MM.1S (cell line): ENCODE data around the gene GINS3.
"Not testable (repeated sequence)": the region's sequence is repeated elsewhere in the genome, so short reads cannot be mapped to it uniquely, and the experiment has no call there.

Experiments used
- DNase-seq: peaks from one replicate; pipeline ENCODE4 v3.0.0-alpha.2; 2015
- H2AFZ ChIP-seq: fragments of 300-600 bp; sonication (generic); 2 replicates; pipeline ENCODE4 v1.6.0; 2016; ENCODE audit warnings: antibody characterized with exemption, low read length
- H3F3A ChIP-seq: fragments of 300-600 bp; sonication (generic); 2 replicates; pipeline ENCODE4 v1.6.1; 2016; ENCODE audit warnings: mild to moderate bottlenecking, antibody characterized with exemption, low read length, moderate library complexity, mixed read lengths; ENCODE audit not compliant: insufficient read depth
- H3K27ac ChIP-seq: fragments of 300-600 bp; sonication (generic); 2 replicates; pipeline ENCODE4 v1.5.1; 2016; ENCODE audit warnings: mild to moderate bottlenecking, low read length
- H3K27me3 ChIP-seq: fragments of 300-600 bp; sonication (generic); replicated peaks from 2 replicates; pipeline ENCODE4 v1.6.0; 2016; ENCODE audit warnings: low read length; ENCODE audit not compliant: insufficient read depth
- H3K36me3 ChIP-seq: fragments of 300-600 bp; sonication (generic); replicated peaks from 2 replicates; pipeline ENCODE4 v1.6.1; 2016; ENCODE audit warnings: mild to moderate bottlenecking, low read length, mixed read lengths; ENCODE audit not compliant: insufficient read depth
- H3K4me1 ChIP-seq: fragments of 300-600 bp; sonication (generic); 2 replicates; pipeline ENCODE4 v1.6.1; 2016; ENCODE audit warnings: low read length, mixed read lengths
- H3K4me2 ChIP-seq: fragments of 300-600 bp; sonication (generic); 2 replicates; pipeline ENCODE4 v1.6.0; 2016; ENCODE audit warnings: low read depth, low read length
- H3K4me3 ChIP-seq: fragments of 300-600 bp; sonication (generic); 2 replicates; pipeline ENCODE4 v1.5.1; 2016; ENCODE audit warnings: low read length, mixed read lengths
- H3K79me2 ChIP-seq: fragments of 300-600 bp; sonication (generic); 2 replicates; pipeline ENCODE4 v1.6.1; 2016; ENCODE audit warnings: mixed run types, low read length, mixed read lengths
- H3K9ac ChIP-seq: fragments of 300-600 bp; sonication (generic); 2 replicates; pipeline ENCODE4 v1.6.1; 2016; ENCODE audit warnings: low read length, mixed read lengths
- H3K9me2 ChIP-seq: fragments of 300-600 bp; sonication (generic); replicated peaks from 2 replicates; pipeline ENCODE4 v1.6.1; 2016; ENCODE audit warnings: mild to moderate bottlenecking, low read length, mixed read lengths; ENCODE audit not compliant: insufficient read depth
- H3K9me3 ChIP-seq: fragments of 300-600 bp; sonication (generic); replicated peaks from 2 replicates; pipeline ENCODE4 v1.6.1; 2016; ENCODE audit warnings: mild to moderate bottlenecking, low read length, mixed read lengths; ENCODE audit not compliant: insufficient read depth
- H4K20me1 ChIP-seq: fragments of 300-600 bp; sonication (generic); 2 replicates; pipeline ENCODE4 v1.6.1; 2016; ENCODE audit warnings: mild to moderate bottlenecking, low read length, moderate library complexity, mixed read lengths; ENCODE audit not compliant: insufficient read depth
- CTCF ChIP-seq: fragments of 300-600 bp; sonication (generic); IDR thresholded peaks from 2 replicates; pipeline ENCODE4 v1.5.1; 2016; ENCODE audit warnings: antibody characterized with exemption, low read length, mixed read lengths
- EZH2 ChIP-seq: fragments of 300-600 bp; sonication (generic); optimal IDR thresholded peaks from 2 replicates; pipeline ENCODE3; 2017; ENCODE audit warnings: low read depth, mild to moderate bottlenecking, antibody characterized with exemption, low read length, mixed read lengths
- EZH2phosphoT487 ChIP-seq: fragments of 300-600 bp; sonication (generic); IDR thresholded peaks from 2 replicates; pipeline ENCODE4 v1.6.1; 2018; ENCODE audit warnings: antibody characterized with exemption, low read length

GINS3 gene

GRCh38 chr16:58411336-58411735 lies 19.1 kb downstream of the GINS3 start:
- TF ChIP-seq EZH2, result no peak
- no peak for TF ChIP-seq EZH2phosphoT487
- TF ChIP-seq CTCF, result no peak

GRCh38 chr16:58411736-58412614 lies 19.7 kb downstream of the GINS3 start:
- Histone ChIP-seq H3K9me3 (no peaks in the 10 kb centered on the region), H3F3A (no peaks in the 10 kb centered on the region), H3K9me2 (no peaks in the 10 kb centered on the region), H3K27me3 (no peaks in the 10 kb centered on the region), H3K9ac (no peak overlapping the region), H3K36me3 (no peaks in the 10 kb centered on the region), H2AFZ (no peak overlapping the region), H3K4me1 (no peaks in the 10 kb centered on the region), H3K4me3 (no peak overlapping the region), H3K27ac (no peak overlapping the region), H4K20me1 (no peaks in the 10 kb centered on the region), H3K79me2 (no peaks in the 10 kb centered on the region), H3K4me2 (no peak overlapping the region)
- TF ChIP-seq EZH2, result no peak
- TF ChIP-seq EZH2phosphoT487, result no peak
- no peak for TF ChIP-seq CTCF
- no peak for DNase-seq

More at GRCh38 chr16:58411336-58411735, 19.1 kb downstream of the GINS3 start:
- Histone ChIP-seq H3K27ac (no peak overlapping the region), H3K9me2 (no peaks in the 10 kb centered on the region), H3K9ac (no peak overlapping the region), H3F3A (no peaks in the 10 kb centered on the region), H4K20me1 (no peaks in the 10 kb centered on the region), H2AFZ (no peak overlapping the region), H3K79me2 (no peaks in the 10 kb centered on the region), H3K27me3 (no peaks in the 10 kb centered on the region), H3K9me3 (no peaks in the 10 kb centered on the region), H3K36me3 (no peaks in the 10 kb centered on the region), H3K4me1 (no peaks in the 10 kb centered on the region), H3K4me3 (no peak overlapping the region), H3K4me2 (no peak overlapping the region)
- DNase-seq, result no peak

- not testable (repeated sequence) for H3F3A ChIP-seq, H3K36me3 ChIP-seq, H3K79me2 ChIP-seq, H3K4me1 ChIP-seq, H3K27me3 ChIP-seq, DNase-seq, H3K9ac ChIP-seq, H3K9me2 ChIP-seq, H3K27ac ChIP-seq, H2AFZ ChIP-seq, H3K4me2 ChIP-seq, H3K4me3 ChIP-seq, H3K9me3 ChIP-seq, H4K20me1 ChIP-seq
Measured at GRCh38 chr16:58412615-58412970, 20.3 kb downstream of the GINS3 start.

GRCh38 chr16:58413359-58413758 lies 21.1 kb downstream of the GINS3 start:
- Histone ChIP-seq H3K36me3 (no peaks in the 10 kb centered on the region), H3K4me3 (no peak overlapping the region), H3K79me2 (no peaks in the 10 kb centered on the region), H3F3A (no peaks in the 10 kb centered on the region), H4K20me1 (no peaks in the 10 kb centered on the region), H3K27me3 (no peaks in the 10 kb centered on the region), H3K9ac (no peak overlapping the region), H3K4me1 (no peaks in the 10 kb centered on the region), H2AFZ (no peak overlapping the region), H3K9me3 (no peaks in the 10 kb centered on the region), H3K9me2 (no peaks in the 10 kb centered on the region), H3K27ac (no peak overlapping the region), H3K4me2 (no peak overlapping the region)
- TF ChIP-seq CTCF (no peak), EZH2 (no peak), EZH2phosphoT487 (no peak)
- DNase-seq, result no peak
